ENCODE results near the gene LHFPL3. TPM values are rescaled to one million over a fixed set of nuclear protein-coding genes. Genes with fewer than 3 reads are reported as not detected.

Gene LHFPL3
- total and polyA plus RNA-seq, 2 donors (not counting 3 experiments of a cell fraction or from before 2014, with no cell fraction given): not detected

- Histone ChIP-seq H3K4me1 (ENCODE audit: control insufficient read depth, extremely low read depth, insufficient read depth, low read length) (no peaks in the 10 kb centered on the region), H2AFZ (ENCODE audit: low read depth, low read length) (no peak overlapping the region), H4K20me1 (replicated peaks; ENCODE audit: control insufficient read depth, extremely low read depth, insufficient read depth, low read length) (no peaks in the 10 kb centered on the region), H3K79me2 (ENCODE audit: control insufficient read depth, insufficient read depth, low read length) (no peaks in the 10 kb centered on the region), H3K27ac (ENCODE audit: insufficient read depth, low read depth, low read length) (no peak overlapping the region), H3K4me2 (ENCODE audit: insufficient read depth, low read length) (no peak overlapping the region), H3K27me3 (ENCODE audit: control insufficient read depth in 2 of 2, insufficient read depth in 2 of 2, low read length in 2 of 2) (no peaks in the 10 kb centered on the region), H3K9me3 (replicated peaks; ENCODE audit: control insufficient read depth, insufficient read depth, low read length) (no peaks in the 10 kb centered on the region), H3K36me3 (ENCODE audit: control insufficient read depth in 2 of 2, extremely low read depth in 1 of 2, insufficient read depth in 2 of 2, low read length in 2 of 2) (no peaks in the 10 kb centered on the region), H3K4me3 (replicated peaks in 1 of 3; ENCODE audit: insufficient read depth in 1 of 3, low read depth in 1 of 3, low read length in 3 of 3) (no peak overlapping the region), H3K9me1 (replicated peaks; ENCODE audit: control insufficient read depth, extremely low read depth, insufficient read depth, low read length) (no peaks in the 10 kb centered on the region), H3K9ac (replicated peaks; ENCODE audit: extremely low read depth, insufficient read depth, low read length) (no peak overlapping the region)
- ChIA-PET POLR2A (no interaction called here), CTCF (no interaction called here)
- BruUV-seq (replicated peaks): no TSS peak
- TF ChIP-seq GATA2 (IDR thresholded peaks at IDR 0.05; ENCODE audit: insufficient read depth, insufficient read length, low read depth, low read length): no peak
- no peak for TF ChIP-seq MYC (IDR thresholded peaks at IDR 0.05; ENCODE audit: low read depth, low read length)
- TF ChIP-seq MAX (IDR thresholded peaks at IDR 0.05; ENCODE audit: insufficient read depth, insufficient read length): no peak
- no peak for TF ChIP-seq CTCF (IDR thresholded peaks at IDR 0.05; ENCODE audit: extremely low read depth in 1 of 2, insufficient read depth in 1 of 2, low read depth in 1 of 2, low read length in 2 of 2)
- no peak for TF ChIP-seq POLR2AphosphoS5 (IDR thresholded peaks at IDR 0.05; ENCODE audit: insufficient read depth, low read depth, low read length)
- TF ChIP-seq POLR2A (IDR thresholded peaks at IDR 0.05; ENCODE audit: low read depth, low read length): no peak
- no peak for TF ChIP-seq JUN (IDR thresholded peaks at IDR 0.05; ENCODE audit: borderline replicate concordance, insufficient read depth, insufficient read length, low read depth)
- no peak for TF ChIP-seq FOS (IDR thresholded peaks at IDR 0.05; ENCODE audit: borderline replicate concordance, insufficient read depth, low read length)
- no peak for TF ChIP-seq EZH2 (IDR thresholded peaks at IDR 0.05; ENCODE audit: borderline replicate concordance, low read depth, low read length, severe bottlenecking)
- FAIRE-seq (no peak), DNase-seq (ENCODE audit: low read depth, low spot score) (no peak)
- dilution Hi-C loops (cut with MboI; ENCODE audit: extremely low pct_ligation_motif_present, low sequenced_read_pairs): no loop called here
- intact Hi-C loops (cut with micrococcal nuclease): no loop called here
These were observed 201.8 kb downstream of the LHFPL3 start for GRCh38 chr7:104530251-104530650.

All from endothelial cell of umbilical vein (primary cell).